Stimulated activated CD4-positive, alpha-beta T cell treated with anti-CD3 and anti-CD28 coated beads, TNF-alpha, amount 100 ng/mL, for 24 hours (primary cell): Measurements from ENCODE around the gene CPED1.
"Not testable (repeated sequence)": the region's sequence is repeated elsewhere in the genome, so short reads cannot be mapped to it uniquely, and the experiment has no call there.

Source experiments
- DNase-seq, 3 experiments: peaks; one replicate each; pipeline ENCODE4 v3.0.0-alpha.2; 2020; ENCODE audit warnings: low read depth in 3 of 3

CPED1 gene

DNA sequence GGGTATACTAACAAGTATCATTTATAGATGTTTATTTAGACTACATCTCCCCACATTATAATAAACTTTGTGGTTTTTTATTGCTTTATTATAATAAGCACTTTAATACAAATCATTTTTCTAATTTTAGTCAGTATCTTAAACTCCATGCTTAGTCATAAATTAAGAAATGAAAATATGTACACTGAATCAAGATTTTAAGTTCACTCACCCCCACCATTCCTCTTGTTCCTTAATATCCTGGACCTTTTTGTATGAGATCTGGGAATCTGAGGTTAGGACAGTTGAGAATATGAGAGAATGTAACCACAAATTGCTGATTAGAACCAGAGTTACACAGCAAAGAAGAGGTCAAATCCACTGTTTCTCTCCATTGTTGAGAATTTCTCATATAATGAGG, 246.7 kb downstream of the CPED1 start:
- DNase-seq: no peak

DNA sequence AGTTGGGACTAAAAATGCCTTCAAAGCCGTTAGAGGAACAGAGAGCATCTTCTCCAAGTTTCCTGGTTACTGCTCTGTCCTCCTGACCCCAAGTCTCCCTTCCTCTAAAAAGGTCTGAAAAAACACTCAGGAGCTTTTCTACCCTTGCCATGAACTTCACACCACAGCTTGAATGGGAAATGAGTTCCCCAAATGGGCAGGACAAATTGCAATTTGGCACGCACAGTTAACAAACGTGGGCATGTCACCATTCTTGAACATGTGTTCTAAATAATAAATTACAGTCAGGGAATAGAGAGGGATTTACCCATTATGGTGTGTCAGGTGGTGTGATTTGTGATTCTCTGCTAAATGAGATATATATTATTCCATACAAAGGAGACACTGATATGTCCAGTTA, 249.1 kb downstream of the CPED1 start:
- DNase-seq: no peak

DNA sequence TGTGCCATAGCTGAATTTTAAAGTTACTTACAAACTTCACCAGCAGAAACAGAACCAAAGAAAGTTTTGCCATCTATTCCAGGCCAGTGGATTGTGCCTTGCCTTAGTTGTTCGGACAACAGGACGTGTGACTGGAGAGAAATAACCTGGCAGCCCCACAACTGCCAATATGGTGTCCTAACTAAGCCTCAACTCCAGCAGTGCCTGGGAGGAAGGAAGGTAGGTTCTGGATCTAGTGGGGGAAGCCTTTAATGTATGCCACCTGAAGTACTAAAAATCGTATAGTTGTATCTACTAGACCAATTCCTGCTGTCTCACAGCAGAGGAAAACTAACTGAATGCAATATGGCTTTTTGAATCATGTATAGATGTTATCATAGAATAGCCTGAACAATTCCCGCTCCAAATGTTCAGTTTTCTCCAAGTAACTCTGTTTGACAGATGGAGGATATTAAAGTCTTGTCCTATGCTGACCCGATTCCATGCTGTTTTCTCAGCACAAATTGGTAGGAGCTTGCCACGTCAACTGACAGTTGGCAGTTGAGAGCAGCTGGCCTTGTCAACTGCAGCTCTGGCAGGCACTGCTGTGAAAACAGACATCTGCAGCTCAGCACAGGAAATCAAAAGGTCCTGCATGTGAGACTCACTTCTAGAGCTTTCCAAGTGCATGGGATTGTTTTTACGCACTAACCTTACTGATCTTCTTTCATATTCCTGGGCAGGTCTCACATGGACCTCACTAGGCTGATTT, 255.8 kb downstream of the CPED1 start:
- DNase-seq: no peak

DNA sequence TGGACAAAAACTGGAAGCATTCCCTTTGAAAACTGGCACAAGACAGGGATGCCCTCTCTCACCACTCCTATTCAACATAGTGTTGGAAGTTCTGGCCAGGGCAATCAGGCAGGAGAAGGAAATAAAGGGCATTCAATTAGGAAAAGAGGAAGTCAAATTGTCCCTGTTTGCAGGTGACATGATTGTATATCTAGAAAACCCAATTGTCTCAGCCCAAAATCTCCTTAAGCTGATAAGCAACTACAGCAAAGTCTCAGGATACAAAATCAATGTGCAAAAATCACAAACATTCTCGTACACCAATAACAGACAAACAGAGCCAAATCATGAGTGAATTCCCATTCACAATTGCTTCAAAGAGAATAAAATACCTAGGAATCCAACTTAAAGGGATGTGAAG, 262.9 kb downstream of the CPED1 start:
- DNase-seq: not testable (repeated sequence)

DNA sequence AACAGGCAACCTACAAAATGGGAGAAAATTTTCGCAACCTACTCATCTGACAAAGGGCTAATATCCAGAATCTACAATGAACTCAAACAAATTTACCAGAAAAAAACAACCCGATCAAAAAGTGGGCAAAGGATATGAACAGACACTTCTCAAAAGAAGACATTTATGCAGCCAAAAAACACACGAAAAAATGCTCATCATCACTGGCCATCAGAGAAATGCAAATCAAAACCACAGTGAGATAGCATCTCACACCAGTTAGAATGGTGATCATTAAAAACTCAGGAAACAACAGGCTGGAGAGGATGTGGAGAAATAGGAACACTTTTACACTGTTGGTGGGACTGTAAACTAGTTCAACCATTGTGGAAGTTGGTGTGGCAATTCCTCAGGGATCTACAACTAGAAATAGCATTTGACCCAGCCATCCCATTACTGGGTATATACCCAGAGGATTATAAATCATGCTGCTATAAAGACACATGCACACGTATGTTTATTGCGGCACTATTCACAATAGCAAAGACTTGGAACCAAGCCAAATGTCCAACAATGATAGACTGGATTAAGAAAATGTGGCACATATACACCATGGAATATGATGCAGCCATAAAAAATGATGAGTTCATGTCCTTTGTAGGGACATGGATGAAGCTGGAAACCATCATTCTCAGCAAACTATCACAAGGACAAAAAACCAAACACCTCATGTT, 264.2 kb downstream of the CPED1 start:
- not testable (repeated sequence) for DNase-seq

DNA sequence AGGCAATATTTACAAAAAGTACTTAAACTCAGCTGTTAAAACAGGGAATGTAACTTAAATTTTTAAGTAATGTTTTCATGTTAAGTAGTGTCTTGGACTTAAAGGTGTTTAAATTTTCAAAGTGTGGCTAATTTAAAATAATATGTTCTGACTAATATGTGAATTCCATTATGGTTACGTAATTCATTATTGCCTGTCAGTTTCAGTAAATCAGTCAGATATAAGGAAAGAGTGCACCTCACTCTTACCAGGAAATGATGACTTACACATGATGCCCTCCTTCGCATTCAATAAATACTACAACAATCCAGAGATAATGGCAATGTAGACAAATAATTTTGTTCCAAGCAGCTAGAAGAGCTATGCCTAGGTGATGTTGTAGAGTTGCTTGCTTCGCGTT, 271.3 kb downstream of the CPED1 start:
- DNase-seq: no peak

DNA sequence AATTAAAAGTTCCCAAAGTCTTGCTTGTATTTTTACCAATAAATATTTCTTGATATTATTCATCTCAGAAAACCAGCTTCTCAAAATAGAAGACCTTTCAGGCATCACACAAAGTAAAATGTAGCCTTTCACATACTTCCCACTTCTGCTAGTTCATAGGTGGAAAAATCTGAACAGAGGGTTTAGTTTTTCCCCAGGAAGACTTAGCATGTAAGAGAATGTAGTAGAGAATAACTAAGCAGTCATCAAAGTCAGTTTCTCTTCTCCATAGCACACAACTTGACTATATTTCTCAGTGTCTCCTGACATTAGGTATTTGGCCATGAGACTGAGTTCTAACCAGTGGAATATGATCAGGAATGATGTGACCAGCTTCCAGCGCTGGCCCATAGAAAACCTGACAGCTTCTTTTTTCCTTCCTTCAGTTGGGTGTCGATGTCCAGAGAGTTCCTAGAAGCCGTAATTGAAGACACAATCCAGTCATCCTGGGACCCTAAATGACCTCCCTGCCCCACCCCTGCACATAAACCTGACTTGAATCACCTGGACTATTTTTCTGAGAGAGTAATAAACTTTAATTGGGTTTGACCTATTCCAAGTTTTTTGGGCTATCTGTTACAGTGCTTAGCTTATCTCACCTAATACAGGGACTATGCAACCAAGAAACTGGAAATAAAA, 272.8 kb downstream of the CPED1 start:
- no peak for DNase-seq

DNA sequence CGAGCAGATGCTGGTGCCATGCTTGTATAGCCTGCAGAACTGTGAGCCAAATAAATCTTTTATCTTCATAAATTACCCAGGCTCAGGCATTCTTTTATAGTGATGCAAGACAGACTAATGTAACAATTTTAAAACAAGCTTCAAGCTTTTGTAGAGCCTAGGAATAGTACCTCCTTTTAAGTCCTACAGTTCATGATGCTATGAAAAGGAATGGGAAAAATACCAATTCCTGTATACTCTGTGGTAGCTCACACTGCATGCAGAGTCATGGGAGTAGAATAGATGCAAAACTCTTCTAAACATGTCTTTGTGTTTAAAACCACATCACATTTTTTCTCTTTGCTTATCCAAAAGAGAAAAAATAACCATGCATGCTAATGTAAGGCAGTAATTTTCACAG, 273.7 kb downstream of the CPED1 start:
- no peak for DNase-seq

DNA sequence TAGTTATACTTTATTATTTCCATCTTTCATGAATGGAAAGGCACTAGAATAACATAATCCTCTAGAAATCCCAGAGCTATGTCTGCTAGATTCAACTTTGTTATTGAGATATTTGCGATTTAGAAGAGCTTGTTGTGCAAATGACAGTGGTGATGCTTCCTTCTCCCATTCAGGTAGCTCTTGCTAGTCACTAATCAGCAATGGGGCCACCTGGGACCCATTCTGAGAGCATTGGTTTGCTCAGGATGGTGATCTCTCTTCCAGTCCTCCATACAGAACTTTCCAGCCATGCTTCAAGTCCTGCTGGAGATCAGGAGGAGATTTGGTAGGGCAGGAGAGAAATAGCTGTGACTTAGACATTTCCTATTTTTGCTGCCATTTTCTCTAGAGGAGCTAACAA, 274.5 kb downstream of the CPED1 start:
- DNase-seq: no peak

DNA sequence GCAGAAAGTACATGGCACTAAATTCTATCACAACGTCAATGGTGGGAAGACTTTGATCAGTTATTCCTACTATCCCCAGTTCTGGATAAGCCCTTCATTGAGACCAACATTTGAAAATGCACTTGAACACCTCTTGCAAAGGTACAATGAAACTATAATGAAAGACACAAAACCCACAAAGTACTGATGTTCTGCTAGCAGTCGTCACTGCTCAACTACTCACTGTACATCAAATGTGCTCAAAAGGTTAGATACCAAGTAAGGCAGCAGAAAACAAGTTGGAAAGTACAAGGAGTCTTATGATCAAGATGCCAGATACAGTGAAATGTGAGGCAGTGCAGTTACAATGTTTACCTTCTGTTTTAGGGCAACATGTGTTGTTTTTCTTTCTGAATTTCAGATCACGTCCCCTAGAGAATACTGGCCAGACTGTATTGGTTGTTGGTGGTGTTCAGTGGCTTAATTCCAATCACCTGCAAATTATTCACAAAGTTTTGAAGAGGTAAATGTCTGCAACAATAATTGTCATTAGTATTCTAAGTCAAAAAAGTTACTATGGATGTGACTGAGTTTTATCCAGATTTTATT, 277.9 kb downstream of the CPED1 start:
- no peak for DNase-seq

DNA sequence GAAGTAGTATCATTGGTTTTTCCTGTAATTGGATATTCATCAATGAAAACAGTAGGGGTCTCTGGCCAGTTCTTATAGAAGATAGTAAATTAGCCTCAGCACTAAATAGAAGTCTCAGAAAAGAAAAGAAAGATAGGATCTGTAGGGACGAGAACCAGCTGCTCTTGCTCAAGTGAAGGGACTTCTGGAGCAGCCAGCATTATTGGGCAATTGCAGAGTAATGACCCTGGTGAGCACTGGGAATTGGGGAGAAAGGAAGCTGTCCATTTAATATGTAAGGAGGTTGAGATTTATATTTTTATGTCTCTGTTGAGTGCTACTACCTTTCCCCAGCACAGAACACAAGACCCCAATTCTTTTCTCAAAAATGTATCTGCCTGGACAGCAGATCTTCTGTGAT, 279.1 kb downstream of the CPED1 start:
- no peak for DNase-seq

DNA sequence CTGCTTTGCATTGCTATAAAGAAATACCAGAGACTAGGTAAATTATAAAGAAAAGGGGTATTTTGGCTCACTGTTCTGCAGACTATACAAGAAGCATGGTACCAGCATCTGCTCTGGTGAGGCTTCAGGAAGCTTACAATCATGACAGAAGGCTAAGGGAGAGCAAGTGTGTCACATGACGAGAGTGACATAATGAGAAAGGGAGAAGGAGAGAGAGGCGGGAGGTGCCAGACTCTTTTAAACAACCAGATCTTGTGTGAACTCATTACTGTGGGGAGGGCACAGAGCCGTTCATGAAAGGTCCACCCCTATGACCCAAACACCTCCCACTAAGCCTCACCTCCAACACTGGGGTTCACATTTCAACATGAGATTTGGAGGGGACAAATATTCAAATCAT, 281.3 kb downstream of the CPED1 start:
- DNase-seq: no peak

DNA sequence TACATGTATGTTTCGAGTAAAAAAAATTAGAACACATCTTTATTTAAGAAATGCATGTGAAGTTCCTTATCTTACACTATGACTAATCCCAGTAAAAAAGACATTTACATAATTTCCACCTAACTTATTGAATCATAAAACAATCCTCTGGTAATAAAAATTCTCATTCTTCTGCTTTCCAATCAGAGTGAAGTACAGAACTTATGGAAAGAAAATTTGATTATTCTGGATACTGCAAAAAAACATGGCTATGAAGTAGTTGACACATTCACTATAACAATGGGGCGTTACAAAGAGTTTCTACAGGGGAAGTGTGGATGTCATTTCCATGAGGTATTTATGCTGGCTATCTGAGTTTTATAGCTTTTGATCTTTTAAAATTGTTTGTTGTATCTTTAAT, 282.6 kb downstream of the CPED1 start:
- no peak for DNase-seq

DNA sequence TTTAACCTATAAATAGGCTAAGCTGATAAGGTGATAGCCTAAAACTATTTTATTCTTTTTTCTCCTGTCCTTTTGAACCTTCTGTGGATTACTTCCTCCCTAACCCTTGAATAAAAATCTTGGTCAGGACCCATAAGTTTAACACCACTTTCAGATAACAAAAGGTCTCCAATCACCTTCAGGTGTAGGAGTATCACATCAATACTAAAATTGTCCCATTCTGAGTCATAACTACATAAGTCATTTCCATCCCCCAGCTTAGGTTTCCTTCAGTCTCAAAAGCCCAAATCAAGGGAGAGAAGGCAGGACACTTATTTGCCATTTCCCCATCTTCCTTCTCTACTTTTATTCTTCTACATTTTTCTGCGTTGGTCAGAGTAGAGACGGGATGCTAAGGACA, 283.4 kb downstream of the CPED1 start:
- no peak for DNase-seq

DNA sequence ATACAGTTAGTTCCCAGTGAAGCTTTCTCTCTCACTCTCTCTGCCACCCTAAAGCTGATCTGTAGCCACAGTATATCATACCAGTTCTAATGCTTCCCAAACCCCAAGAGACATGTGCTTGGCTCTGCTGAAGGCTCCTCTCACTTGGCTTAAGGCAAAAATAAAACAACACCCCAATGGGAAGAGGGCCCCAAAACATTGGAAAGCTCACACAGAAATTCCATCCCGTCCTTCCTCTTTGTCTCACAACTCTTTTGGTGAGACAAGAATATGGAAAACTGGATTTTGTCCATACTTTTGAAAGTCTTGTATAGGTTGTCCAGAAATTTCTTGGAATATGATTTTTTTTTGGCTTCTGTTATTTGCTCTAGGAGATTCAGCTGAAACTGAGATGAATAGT, 284.2 kb downstream of the CPED1 start:
- DNase-seq: no peak

DNA sequence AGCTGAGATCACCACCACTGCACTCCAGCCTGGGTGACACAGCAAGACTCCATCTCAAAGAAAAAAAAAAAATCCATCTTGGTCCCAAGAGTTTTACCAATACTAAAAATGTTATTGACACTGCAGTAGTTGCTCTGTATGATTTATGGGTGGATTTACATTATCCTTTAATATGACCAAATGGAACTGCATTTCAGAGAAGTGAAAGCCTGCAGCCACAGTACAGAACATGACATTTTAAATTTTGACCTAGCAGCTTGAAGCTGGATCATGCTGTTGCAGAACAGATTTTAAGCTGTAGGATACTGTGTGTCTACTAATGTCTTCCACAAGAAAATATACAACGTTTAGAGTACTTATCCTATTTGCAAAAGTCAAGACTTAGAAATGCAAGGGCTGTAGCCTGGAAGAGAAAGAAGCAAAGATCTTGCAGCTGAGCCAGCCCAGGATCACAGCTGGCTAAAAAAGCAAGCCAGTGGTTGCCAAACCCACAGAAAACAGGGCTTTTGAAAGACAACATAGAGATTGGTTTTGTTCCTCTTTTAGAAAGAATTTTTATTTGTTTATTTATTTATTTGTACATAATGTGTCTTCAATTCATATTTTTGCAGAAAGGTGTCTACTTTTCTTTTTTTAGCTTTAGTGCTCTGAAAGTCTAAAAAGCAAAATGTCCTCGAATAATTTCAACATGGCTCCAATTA, 285.1 kb downstream of the CPED1 start:
- DNase-seq: no peak

DNA sequence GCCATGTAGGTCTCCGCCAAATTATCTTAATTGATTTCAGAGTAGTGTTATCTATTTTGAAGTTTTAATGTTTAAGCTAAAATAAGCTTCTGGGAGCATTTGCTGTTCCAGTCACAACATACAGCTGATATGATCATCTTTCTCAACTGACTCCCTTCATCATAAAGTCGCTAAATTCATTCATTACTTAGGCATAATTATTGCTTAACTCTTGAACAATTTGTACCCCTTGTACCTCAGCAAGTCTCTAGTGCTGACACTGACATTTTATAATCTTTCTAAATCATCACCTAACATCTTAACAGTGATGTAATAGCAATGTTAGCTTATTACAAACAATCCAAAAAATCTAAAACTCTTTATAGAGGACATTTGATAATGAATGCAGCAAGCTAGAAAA, 286.0 kb downstream of the CPED1 start:
- DNase-seq: no peak

DNA sequence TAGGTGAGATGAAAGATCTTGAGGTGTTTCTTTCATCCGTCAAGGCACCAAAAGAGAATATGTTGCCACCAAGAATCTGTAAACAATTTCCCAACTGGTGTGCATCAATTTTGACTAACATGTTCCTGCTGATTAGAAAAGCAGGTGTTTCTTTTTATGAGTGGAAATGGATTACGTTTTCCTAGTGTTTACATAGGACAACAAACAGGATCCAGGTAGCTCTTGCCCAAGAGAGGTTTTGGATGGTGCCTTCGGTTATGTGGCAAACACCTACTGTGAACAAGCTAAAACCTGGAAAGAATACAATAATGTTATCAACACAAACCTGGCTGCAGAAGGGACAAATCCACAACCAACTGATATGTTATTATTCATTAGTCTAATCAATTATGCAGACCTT, 286.7 kb downstream of the CPED1 start:
- DNase-seq: no peak

DNA sequence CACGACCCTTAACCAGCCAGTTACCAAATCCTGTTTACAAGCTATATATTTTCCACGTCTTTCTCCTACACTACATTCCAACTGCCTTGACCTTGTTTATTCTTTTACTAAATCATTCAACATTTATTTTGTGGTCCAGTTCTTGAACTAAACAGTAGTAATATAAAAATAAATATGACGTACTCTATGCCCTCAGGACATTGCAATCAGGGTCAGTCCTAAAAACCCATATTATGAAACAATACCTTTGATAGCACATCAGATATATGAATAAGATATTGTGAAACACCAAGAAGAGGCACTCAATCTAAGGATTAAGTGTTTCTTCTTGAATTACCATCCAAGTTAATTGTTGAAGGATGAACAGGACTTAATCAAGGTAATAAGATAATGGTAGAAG, 287.8 kb downstream of the CPED1 start:
- DNase-seq: no peak

DNA sequence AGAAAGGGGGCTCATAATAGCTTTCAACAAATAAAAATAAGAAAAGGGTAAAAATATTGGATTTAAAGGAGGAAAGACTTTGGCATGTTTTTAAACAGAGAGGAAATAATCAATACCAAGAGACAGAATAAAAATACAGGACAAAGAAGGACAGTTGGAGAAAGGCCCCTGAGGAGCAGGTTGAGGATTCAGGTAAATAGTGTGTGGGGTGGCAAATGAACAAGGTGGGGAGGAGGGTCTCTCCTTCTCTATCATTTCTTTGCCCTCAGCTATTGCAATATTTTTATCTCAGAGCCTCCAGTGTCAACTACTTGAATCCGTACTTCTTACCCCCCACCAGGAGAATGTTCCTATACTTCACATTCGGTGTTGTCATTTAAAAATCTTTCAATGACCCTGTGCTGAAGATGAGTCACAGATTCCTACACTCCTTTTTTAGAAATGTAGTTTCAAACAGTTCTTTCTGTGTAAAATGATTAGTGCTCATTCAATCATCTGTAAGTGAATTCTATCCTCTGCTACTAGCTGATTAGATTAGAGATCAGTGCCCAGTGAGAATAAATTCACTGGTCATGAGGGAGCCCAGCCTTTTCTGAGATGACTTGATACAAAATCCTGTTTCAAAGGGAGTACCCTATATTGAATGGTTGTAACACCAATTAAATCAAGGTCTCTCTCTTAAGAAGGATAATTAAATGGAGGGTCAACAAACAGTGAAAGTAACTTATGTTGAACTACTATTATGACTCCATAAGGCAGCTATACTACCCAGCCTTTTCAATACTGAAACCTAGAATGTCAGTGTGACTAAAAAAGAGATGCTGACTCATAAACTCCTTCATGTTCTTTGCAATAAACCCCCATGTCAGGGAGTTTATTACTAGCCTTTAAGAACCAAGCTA, 289.9 kb downstream of the CPED1 start:
- DNase-seq: no peak

DNA sequence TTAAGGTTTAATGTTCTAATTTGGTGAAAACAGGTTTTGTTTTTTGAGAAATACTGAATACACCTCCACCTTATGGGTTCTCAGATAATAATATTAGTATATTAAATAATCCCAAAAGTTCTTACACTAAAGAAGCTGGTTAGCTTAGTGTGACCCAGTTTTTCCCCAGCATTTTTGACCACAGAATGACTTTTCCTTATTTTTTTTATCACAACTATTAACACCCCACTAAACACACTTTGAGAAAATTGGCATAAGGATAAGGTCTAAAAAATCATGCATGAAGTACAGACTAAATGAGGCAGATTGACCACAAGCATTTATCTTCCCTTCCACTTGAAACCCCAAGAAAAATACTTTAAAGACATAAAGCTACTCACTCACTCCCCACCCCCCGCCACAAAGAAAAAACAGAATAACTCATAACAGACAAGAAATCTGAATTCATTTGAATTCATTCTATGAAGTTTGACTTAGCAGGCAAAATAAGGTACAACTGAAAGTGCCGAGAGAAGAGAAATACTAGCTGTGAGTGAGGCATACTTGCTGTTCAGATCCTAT, 290.6 kb downstream of the CPED1 start:
- no peak for DNase-seq
